SJSA1 (cell line): ENCODE measurements around the gene NUAK1. TPM values are rescaled to one million over a fixed set of nuclear protein-coding genes. Genes with fewer than 3 reads are reported as not detected.

Experiments used
- DNase-seq, 2 experiments: peaks; one replicate each; pipeline ENCODE4 v3.0.0-alpha.2; 2015 to 2020; ENCODE audit warnings: low spot score in 2 of 2, low read depth in 1 of 2
- H3K27ac ChIP-seq: fragments of 250-450 bp; sonication (Bioruptor Pico); 2 replicates; pipeline ENCODE4 v1.5.1; 2020; ENCODE audit warnings: mild to moderate bottlenecking, moderate library complexity
- H3K27me3 ChIP-seq: fragments of 250-450 bp; sonication (Bioruptor Pico); replicated peaks from 2 replicates; pipeline ENCODE4 v1.5.1; 2020; ENCODE audit warnings: mild to moderate bottlenecking, moderate library complexity
- H3K36me3 ChIP-seq: fragments of 250-450 bp; sonication (Bioruptor Pico); 2 replicates; pipeline ENCODE4 v1.5.1; 2020; ENCODE audit warnings: mild to moderate bottlenecking
- H3K4me1 ChIP-seq: fragments of 250-450 bp; sonication (Bioruptor Pico); replicated peaks from 2 replicates; pipeline ENCODE4 v1.6.1; 2021; ENCODE audit warnings: mild to moderate bottlenecking
- H3K4me3 ChIP-seq: fragments of 250-450 bp; sonication (Bioruptor Pico); 2 replicates; pipeline ENCODE4 v1.5.1; 2020; ENCODE audit warnings: mild to moderate bottlenecking
- H3K9me3 ChIP-seq: fragments of 250-450 bp; sonication (Bioruptor Pico); replicated peaks from 2 replicates; pipeline ENCODE4 v1.5.1; 2020; ENCODE audit warnings: mild to moderate bottlenecking
- total RNA-seq: library from RNA; depleted of rRNA; stranded (reverse); fragments of >200 nt; shearing (Covaris generic); gene quantifications from 2 replicates; pipeline ENCODE4 v1.2.3, GENCODE V29; 2014

NUAK1 gene
- total RNA-seq, 1 experiment from 2014 or later, result 60.6 TPM

- no peaks in the 10 kb centered on the region for H3K4me1 ChIP-seq
- no peak overlapping the region for H3K27ac ChIP-seq
- H3K27me3 ChIP-seq, result no peaks in the 10 kb centered on the region
- DNase-seq, result no peak
- no peaks in the 10 kb centered on the region for H3K36me3 ChIP-seq
- H3K4me3 ChIP-seq, result no peak overlapping the region
- H3K9me3 ChIP-seq, result no peaks in the 10 kb centered on the region
Observed at GRCh38 chr12:106163712-106164111, 25.0 kb upstream of the NUAK1 start.

GRCh38 chr12:106161491-106161890 lies 22.7 kb upstream of the NUAK1 start:
- Histone ChIP-seq H3K4me3 (no peak overlapping the region), H3K27ac (no peak overlapping the region), H3K27me3 (no peaks in the 10 kb centered on the region), H3K4me1 (peaks cover 12% of the 10 kb centered on the region), H3K9me3 (no peaks in the 10 kb centered on the region), H3K36me3 (no peaks in the 10 kb centered on the region)
- no peak for DNase-seq

GRCh38 chr12:106160915-106161314 lies 22.2 kb upstream of the NUAK1 start:
- Histone ChIP-seq H3K27me3 (no peaks in the 10 kb centered on the region), H3K4me3 (no peak overlapping the region), H3K36me3 (no peaks in the 10 kb centered on the region), H3K4me1 (peaks cover 12% of the 10 kb centered on the region), H3K9me3 (no peaks in the 10 kb centered on the region), H3K27ac (no peak overlapping the region)
- DNase-seq, result no peak

- no peak for DNase-seq
- Histone ChIP-seq H3K36me3 (no peaks in the 10 kb centered on the region), H3K27ac (no peak overlapping the region), H3K4me1 (peaks cover 19% of the 10 kb centered on the region), H3K4me3 (no peak overlapping the region), H3K27me3 (no peaks in the 10 kb centered on the region), H3K9me3 (no peaks in the 10 kb centered on the region)
Observed at GRCh38 chr12:106157802-106158201, 19.0 kb upstream of the NUAK1 start.

GRCh38 chr12:106154751-106155273 lies 16.1 kb upstream of the NUAK1 start:
- Histone ChIP-seq H3K4me1 (peaks cover 19% of the 10 kb centered on the region), H3K27ac (no peak overlapping the region), H3K4me3 (no peak overlapping the region), H3K36me3 (no peaks in the 10 kb centered on the region), H3K9me3 (no peaks in the 10 kb centered on the region), H3K27me3 (no peaks in the 10 kb centered on the region)
- no peak for DNase-seq

DNA sequence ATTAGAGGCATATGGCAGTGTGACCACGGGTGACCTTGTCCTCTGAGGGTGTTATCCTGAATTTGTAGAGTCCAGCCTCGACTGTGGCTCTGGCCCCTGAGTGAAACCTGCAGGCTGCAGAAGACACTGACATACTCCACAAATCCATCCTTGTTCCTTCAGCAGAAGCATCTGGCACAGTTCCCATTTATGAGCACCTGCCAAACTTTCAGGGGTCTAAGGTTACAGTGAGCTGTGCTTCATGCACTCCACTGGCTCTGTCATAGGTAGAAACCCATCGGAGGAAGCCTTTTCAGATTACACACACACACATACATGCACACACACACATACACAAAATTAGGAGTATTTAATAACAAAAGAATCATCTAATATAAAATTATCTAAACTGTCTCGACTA lies 13.6 kb upstream of the NUAK1 start:
- no peak overlapping the region for H3K4me3 ChIP-seq
- H3K27ac ChIP-seq, result no peak overlapping the region
- H3K27me3 ChIP-seq, result no peaks in the 10 kb centered on the region
- H3K36me3 ChIP-seq, result no peaks in the 10 kb centered on the region
- no peaks in the 10 kb centered on the region for H3K9me3 ChIP-seq
- H3K4me1 ChIP-seq, result peaks cover 10% of the 10 kb centered on the region
- DNase-seq, result no peak

GRCh38 chr12:106150555-106150954 lies 11.8 kb upstream of the NUAK1 start:
- H3K4me1 ChIP-seq, result peaks cover 12% of the 10 kb centered on the region
- H3K36me3 ChIP-seq, result no peaks in the 10 kb centered on the region
- no peak overlapping the region for H3K27ac ChIP-seq
- no peaks in the 10 kb centered on the region for H3K9me3 ChIP-seq
- H3K27me3 ChIP-seq, result no peaks in the 10 kb centered on the region
- no peak overlapping the region for H3K4me3 ChIP-seq
- DNase-seq, result no peak

DNA sequence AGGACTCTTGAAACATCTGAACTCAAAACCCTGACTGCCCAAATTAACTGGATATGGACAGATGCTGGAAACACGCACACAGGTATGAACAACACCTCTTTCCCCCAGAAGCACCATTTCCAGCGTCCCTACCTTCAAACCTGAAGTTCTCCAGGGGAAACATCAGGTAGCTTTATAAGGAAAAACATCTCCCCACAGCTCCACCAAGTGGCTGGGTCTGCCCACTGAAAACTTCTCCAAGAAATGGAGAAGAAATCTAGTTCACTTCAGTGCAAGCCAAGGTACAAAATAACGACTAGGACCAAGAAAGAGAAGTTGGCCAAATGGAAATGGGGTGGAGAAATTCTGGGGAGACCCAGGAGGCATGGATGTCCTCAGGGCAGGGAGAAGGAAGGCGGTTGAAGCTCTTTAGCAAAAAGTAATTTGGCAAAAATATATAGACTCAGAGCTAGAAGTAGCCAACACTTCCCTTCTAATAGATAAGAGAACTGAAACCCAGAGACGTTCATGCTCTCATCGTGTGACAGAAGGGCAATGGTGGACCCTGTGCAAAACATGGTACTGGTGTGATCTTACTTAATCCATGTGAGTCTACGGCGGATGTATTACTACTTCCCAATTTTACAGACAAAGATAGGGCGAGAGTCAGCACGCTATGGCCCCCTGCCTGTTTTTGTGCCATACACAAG lies 10.5 kb upstream of the NUAK1 start:
- H3K4me3 ChIP-seq, result no peak overlapping the region
- DNase-seq, result no peak

DNA sequence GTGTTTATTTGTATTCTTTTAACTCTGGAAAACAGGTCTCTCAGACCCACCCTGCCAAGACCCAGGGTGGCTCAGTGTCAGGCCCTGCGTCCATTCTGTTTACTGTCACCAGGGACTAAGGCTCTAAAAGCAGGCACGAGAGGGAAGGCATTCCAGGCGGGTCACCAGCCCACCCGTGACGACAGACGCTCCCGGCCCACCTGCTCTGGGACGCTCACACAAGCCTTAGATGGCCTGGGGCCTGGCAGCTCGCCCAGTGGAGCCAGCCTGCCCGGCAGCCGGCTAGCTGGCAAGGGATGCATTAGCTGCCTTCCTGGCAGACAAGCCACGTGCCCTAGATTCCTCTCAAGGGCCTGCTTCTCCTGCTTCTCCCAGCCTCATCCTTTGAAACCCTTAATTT lies 9.2 kb upstream of the NUAK1 start:
- no peak for DNase-seq
- no peak overlapping the region for H3K27ac ChIP-seq
- peaks cover 1% of the 10 kb centered on the region; the same call in 1 of the 2 replicates for H3K36me3 ChIP-seq
- no peak overlapping the region for H3K4me3 ChIP-seq
- no peaks in the 10 kb centered on the region for H3K9me3 ChIP-seq
- no peaks in the 10 kb centered on the region for H3K27me3 ChIP-seq
- H3K4me1 ChIP-seq, result peaks cover 26% of the 10 kb centered on the region

More for the DNA sequence above, 10.5 kb upstream of the NUAK1 start:
- peaks cover 18% of the 10 kb centered on the region for H3K4me1 ChIP-seq
- no peaks in the 10 kb centered on the region for H3K27me3 ChIP-seq
- no peaks in the 10 kb centered on the region for H3K36me3 ChIP-seq
- no peak overlapping the region for H3K27ac ChIP-seq
- H3K9me3 ChIP-seq, result no peaks in the 10 kb centered on the region

DNA sequence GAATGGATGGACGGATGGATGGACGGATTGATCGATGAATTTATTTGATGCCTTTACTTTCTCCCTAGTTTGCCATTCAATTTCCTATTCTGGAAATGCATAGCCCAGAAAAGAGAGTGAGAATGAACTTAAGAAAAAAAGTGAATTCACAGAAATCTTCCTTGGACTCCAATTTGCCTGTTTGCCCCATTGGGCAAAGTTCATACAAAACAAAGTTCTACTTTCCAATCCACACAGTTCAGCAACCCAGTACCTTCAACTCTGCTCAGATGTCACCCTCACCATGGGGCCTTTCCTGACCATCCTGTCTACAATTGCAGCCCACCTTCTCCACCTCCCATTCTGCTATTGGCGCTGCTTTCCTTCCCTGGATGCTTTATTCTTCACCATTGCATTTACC lies 8.2 kb upstream of the NUAK1 start:
- Histone ChIP-seq H3K4me3 (no peak overlapping the region), H3K36me3 (peaks cover 7% of the 10 kb centered on the region; the same call in 1 of the 2 replicates), H3K4me1 (peaks cover 32% of the 10 kb centered on the region), H3K9me3 (no peaks in the 10 kb centered on the region), H3K27me3 (no peaks in the 10 kb centered on the region), H3K27ac (no peak overlapping the region)
- no peak for DNase-seq

GRCh38 chr12:106145539-106146447 lies 7.0 kb upstream of the NUAK1 start:
- Histone ChIP-seq H3K4me1 (peaks cover 42% of the 10 kb centered on the region), H3K4me3 (no peak overlapping the region), H3K27ac (no peak overlapping the region), H3K9me3 (no peaks in the 10 kb centered on the region), H3K27me3 (no peaks in the 10 kb centered on the region), H3K36me3 (peaks cover 12% of the 10 kb centered on the region; the same call in 1 of the 2 replicates)
- DNase-seq, result no peak

DNA sequence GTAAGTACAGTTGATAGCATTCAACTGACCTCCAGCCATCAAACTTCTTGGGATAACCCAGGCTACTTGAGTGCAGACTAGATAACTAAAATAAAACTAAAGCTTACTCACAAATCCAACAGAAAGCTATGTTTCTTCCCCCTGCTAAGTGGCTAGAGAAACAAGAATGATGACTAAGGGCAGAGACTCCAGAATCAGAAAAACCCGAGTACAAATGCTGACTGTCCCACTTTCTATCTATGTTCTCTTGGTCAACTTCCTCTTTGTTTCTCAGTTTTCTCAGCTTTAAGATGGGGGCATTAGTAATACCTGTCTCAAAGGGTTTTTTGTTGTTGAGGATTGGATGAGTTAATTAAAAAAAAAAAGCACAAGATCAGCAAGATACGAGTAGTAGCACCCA lies 6.1 kb upstream of the NUAK1 start:
- Histone ChIP-seq H3K27ac (no peak overlapping the region), H3K4me3 (no peak overlapping the region)
- no peak for DNase-seq

DNA sequence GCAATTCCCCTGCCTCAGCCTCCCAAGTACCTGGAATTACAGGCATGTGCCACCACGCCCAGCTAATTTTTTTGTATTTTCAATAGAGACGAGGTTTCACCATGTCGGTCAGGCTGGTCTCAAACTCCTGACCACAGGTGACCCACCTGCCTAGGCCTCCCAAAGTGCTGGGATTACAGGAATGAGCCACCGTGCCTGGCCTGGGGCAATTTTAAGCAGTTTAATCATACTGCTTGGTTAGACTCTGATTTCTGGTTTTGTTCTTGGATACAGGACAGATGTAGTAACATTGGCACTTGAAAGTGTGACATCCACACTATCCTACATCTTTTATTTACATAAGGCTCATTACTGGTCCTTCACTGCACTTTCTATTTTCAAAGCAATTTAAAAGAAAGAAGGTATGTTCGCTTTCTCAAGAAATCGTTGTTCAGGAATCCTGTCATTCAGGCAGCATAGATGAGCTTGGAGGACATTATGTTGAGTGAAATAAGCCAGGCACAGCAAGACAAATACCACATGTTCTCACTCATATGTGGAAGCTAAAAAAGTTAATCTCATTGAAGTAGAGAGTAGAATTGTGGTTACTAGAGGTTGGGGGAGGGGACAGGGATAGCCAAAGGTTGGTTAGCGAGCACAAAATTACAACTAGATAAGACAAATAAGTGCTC lies 4.0 kb upstream of the NUAK1 start:
- Histone ChIP-seq H3K4me3 (no peak overlapping the region), H3K36me3 (peaks cover 27% of the 10 kb centered on the region), H3K9me3 (0 out of 2 replicates have a peak, but pooled peaks cover 2% of the 10 kb centered on the region), H3K27me3 (no peaks in the 10 kb centered on the region), H3K27ac (no peak overlapping the region), H3K4me1 (peaks cover 50% of the 10 kb centered on the region)
- DNase-seq, result no peak

More for the DNA sequence above, 6.1 kb upstream of the NUAK1 start:
- no peaks in the 10 kb centered on the region for H3K9me3 ChIP-seq
- H3K27me3 ChIP-seq, result no peaks in the 10 kb centered on the region
- H3K36me3 ChIP-seq, result peaks cover 12% of the 10 kb centered on the region
- peaks cover 50% of the 10 kb centered on the region for H3K4me1 ChIP-seq
